Measurements from ENCODE around the gene IL15RA.

DNA sequence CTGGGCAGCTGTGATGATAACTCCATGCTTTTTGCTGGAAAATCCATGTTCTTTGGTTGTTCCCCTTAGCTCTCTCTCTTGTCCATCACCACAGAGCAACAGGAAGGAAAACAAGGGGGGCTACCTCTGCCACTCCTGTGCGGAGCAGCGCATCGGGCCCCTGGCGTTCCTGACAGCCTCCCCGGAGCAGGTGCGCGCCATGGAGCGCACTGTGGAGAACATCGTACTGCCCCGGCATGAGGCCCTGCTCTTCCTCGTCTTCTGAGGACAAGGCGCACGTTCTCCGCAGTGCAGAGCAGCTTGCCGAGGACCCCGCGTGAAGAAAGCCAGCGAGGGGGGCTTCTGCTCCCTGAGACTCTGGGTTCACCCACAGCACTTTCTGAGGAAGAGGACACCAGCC lies 40.3 kb downstream of the IL15RA start:
- TF ChIP-seq, protein P1, sequence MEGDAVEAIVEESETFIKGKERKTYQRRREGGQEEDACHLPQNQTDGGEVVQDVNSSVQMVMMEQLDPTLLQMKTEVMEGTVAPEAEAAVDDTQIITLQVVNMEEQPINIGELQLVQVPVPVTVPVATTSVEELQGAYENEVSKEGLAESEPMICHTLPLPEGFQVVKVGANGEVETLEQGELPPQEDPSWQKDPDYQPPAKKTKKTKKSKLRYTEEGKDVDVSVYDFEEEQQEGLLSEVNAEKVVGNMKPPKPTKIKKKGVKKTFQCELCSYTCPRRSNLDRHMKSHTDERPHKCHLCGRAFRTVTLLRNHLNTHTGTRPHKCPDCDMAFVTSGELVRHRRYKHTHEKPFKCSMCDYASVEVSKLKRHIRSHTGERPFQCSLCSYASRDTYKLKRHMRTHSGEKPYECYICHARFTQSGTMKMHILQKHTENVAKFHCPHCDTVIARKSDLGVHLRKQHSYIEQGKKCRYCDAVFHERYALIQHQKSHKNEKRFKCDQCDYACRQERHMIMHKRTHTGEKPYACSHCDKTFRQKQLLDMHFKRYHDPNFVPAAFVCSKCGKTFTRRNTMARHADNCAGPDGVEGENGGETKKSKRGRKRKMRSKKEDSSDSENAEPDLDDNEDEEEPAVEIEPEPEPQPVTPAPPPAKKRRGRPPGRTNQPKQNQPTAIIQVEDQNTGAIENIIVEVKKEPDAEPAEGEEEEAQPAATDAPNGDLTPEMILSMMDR (IDR thresholded peaks at IDR 0.05; ENCODE audit: low read depth, low read length): no peak
- no peak for TF ChIP-seq EZH2phosphoT487 (IDR thresholded peaks at IDR 0.05; ENCODE audit: low read depth)
